Muscle layer of colon (tissue), 2 donors: ENCODE data around the gene CUBN.

Source experiments
- H3K27ac ChIP-seq: one replicate; pipeline ENCODE4 v1.7.0; 2013; ENCODE audit warnings: low read depth, mild to moderate bottlenecking, low read length, moderate library complexity
- H3K27me3 ChIP-seq, 2 donors: one replicate each; pipeline ENCODE4 v1.7.0; 2013; ENCODE audit warnings: low read length in 2 of 2, mild to moderate bottlenecking in 2 of 2; ENCODE audit not compliant: insufficient read depth in 2 of 2, control insufficient read depth in 1 of 2
- H3K36me3 ChIP-seq: one replicate; pipeline ENCODE4 v1.7.0; 2013; ENCODE audit warnings: mild to moderate bottlenecking, low read length; ENCODE audit not compliant: insufficient read depth
- H3K4me1 ChIP-seq: one replicate; pipeline ENCODE4 v1.7.0; 2013; ENCODE audit warnings: mild to moderate bottlenecking, low read length; ENCODE audit not compliant: insufficient read depth
- H3K4me3 ChIP-seq, 2 donors: one replicate each; pipeline ENCODE4 v1.7.0; 2013; ENCODE audit warnings: low read length in 2 of 2, low read depth in 1 of 2, mild to moderate bottlenecking in 1 of 2, moderate library complexity in 1 of 2
- H3K9ac ChIP-seq: one replicate; pipeline ENCODE4 v1.7.0; 2013; ENCODE audit warnings: low read length
- H3K9me3 ChIP-seq: one replicate; pipeline ENCODE4 v1.7.0; 2013; ENCODE audit warnings: mild to moderate bottlenecking, low read length
- donor health status: abdominal sarcoma.
- donor health status: Adenocarcinoma of cecum.

The CUBN gene

DNA sequence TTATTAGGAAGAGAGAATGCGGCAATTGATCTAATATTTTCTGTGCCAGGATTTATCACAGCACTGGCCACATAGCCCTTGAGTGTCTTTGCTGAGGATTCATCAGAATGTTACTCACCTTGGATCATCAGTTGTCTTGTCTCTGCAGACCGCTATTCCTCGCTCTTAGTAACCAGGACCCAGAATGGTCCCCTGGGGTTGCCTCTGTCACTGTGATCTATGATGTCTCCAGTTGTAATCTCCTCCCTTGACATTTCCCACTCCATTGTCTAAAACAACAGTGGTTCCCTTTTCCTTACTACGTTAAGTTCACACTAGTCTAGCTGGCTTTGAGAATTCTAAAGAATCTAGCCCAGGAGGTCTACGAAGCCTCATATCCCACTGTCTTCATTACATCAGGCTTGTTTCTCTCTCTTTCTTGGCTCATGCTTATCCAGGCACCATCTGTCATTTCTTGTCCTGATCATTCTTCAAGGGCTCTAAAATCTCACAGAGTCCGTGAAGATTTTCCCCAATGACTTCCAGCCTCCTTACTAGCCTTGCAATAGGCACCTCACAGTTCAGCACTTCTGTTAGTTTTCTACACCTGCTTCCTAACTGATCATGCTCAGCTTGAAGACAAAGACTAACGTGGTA, 125.8 kb downstream of the CUBN start:
- Histone ChIP-seq H3K9me3 (no peaks in the 10 kb centered on the region), H3K27me3 (no peaks in the 10 kb centered on the region), H3K9ac (no peak overlapping the region), H3K4me1 (peaks cover 33% of the 10 kb centered on the region), H3K4me3 (no peak overlapping the region), H3K36me3 (no peaks in the 10 kb centered on the region), H3K27ac (peak overlapping the region; percentile 10)

DNA sequence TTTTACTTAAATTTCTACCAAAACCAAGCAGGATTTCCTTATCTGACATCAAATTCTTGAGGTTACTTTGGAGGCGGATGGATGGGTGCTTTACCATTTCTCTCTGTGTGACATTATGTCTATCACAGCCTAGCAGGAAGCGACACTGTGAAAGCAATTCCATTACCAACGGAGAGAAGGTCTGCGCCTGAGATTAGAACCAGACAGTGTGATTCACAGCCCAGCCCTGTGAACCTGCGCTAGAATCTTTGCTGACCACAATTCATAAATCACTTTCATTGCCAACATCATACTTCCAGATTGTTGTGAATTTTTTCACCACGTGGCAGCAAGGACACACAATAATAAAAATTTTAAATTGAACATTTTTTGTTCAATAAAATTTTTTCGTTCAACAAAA, 126.5 kb downstream of the CUBN start:
- Histone ChIP-seq H3K9ac (no peak overlapping the region), H3K4me3 (no peak overlapping the region), H3K27me3 (no peaks in the 10 kb centered on the region), H3K9me3 (no peaks in the 10 kb centered on the region), H3K4me1 (peaks cover 33% of the 10 kb centered on the region), H3K27ac (peak overlapping the region; percentile 19), H3K36me3 (no peaks in the 10 kb centered on the region)

DNA sequence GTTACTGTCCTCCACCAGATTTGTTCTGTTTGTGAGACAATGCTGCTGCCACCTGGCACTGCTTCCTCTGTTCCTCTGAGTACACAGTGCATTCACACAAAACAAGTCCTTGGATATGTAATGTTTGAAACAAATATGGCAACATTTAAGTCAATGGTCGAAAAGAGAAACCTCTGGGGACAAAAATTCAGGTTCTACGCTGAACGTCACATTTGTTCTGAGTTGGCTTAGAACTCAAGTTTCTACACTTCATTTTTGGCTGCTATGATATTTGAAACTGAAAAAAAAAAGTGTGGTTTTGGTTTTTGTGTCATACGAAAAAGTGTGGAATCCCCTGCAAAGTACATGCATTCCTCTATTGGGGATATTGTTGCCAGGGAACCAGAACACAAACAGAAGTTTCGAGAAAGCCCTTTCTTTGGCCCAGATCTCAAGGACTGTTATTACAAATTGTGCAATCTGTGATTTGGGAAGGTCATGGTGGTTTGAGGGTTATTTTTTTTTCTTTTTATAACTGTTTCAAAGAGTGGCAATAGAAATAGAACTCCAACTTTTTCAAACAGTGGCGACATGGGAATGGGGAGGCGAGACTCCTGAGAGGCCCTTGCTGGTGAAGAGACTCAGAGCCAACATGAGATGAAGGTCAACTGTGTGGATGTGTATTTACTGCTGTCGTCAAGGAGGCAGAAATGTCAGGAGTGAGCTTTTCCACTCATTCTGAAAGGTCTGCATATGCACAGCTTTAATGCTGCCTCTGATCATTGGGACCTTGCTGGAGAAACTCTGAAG, 127.5 kb downstream of the CUBN start:
- Histone ChIP-seq H3K36me3 (no peaks in the 10 kb centered on the region), H3K9ac (no peak overlapping the region), H3K27ac (no peak overlapping the region), H3K4me1 (peaks cover 24% of the 10 kb centered on the region), H3K27me3 (no peaks in the 10 kb centered on the region), H3K9me3 (no peaks in the 10 kb centered on the region), H3K4me3 (no peak overlapping the region)

- Histone ChIP-seq H3K27ac (no peak overlapping the region), H3K4me1 (peaks cover 24% of the 10 kb centered on the region), H3K27me3 (no peaks in the 10 kb centered on the region), H3K4me3 (no peak overlapping the region), H3K9ac (no peak overlapping the region), H3K36me3 (no peaks in the 10 kb centered on the region), H3K9me3 (no peaks in the 10 kb centered on the region)
Measured at GRCh38 chr10:17001297-17001744, 128.3 kb downstream of the CUBN start.

GRCh38 chr10:16999665-17000451, 129.8 kb downstream of the CUBN start:
- Histone ChIP-seq H3K4me3 (no peak overlapping the region), H3K27ac (no peak overlapping the region), H3K9me3 (no peaks in the 10 kb centered on the region), H3K36me3 (no peaks in the 10 kb centered on the region), H3K27me3 (no peaks in the 10 kb centered on the region), H3K4me1 (peaks cover 24% of the 10 kb centered on the region), H3K9ac (no peak overlapping the region)

DNA sequence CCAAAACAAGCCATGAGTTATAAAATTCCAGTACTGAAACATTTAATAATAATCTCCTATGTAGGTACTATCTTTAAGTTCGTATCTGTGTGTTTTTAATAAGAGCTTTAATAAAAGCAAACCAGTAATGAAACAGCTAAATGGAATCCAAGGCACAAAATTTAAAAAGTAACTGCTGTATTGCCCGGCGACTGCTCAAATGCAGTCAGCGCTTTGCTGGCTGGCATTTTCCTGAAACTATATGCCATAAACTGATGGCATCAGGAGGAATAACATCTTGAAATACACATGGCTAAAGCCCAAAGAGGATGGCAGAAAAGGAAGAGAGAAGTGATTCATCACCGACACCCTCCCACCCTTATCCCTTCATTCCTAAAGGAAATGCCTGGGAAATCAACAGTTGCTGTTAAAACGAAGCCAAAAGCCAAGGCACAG, 133.1 kb downstream of the CUBN start:
- Histone ChIP-seq H3K27me3 (no peaks in the 10 kb centered on the region), H3K9ac (no peak overlapping the region), H3K27ac (no peak overlapping the region), H3K36me3 (no peaks in the 10 kb centered on the region), H3K4me1 (peaks cover 8% of the 10 kb centered on the region), H3K4me3 (no peak overlapping the region), H3K9me3 (no peaks in the 10 kb centered on the region)

DNA sequence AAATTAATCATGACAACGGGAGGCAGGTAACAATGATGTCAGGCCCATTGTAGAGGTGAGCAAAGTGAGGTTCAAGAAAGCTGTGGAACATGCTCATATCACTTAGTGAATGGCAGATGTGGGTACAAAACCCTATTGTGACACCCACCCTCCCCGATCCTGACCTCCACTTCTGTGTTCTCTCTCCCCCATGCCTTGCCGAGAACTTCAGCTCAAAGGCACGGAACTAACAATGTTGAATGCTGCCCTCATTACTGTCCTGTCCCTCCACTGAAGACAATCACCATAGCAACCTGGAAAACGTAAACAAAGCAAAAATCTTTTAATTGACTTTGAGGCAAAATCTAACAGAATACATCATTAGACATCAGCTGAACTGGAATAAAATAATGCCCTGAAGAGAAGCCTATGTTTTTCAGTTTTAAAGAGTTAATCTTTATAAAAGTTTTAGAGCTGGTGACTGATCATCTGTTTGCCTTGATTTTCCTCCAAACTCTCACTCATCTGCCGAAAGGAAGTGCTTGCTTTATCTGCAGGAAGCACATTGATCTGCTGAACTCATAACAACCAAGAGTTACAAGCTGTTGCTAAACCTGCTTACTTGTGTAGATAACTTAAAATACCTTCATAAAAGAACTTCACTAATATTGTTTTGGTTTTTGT, 133.6 kb downstream of the CUBN start:
- no peaks in the 10 kb centered on the region for H3K27me3 ChIP-seq
- H3K36me3 ChIP-seq: no peaks in the 10 kb centered on the region
- H3K9me3 ChIP-seq: no peaks in the 10 kb centered on the region
- H3K4me3 ChIP-seq: no peak overlapping the region
- H3K9ac ChIP-seq: no peak overlapping the region
- no peak overlapping the region for H3K27ac ChIP-seq
- peaks cover 5% of the 10 kb centered on the region for H3K4me1 ChIP-seq

DNA sequence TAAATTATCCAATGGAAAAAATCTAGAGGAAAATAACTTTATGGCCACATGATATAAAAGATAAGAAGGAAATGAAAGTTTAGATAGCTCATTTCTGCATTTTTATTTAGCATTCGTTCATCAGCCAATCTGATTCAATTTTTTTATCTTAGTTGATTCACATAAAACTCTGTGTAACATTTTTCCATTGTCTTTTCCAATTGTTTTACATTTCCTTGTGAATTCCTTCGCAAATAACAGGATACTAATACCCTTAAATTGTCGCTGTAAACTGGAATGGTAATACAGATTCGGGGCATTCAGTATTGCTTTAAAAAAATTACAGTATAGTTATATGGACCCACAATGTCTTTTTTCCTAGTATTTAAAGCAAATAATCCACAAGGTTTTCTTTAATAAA, 136.4 kb downstream of the CUBN start:
- Histone ChIP-seq H3K27me3 (no peaks in the 10 kb centered on the region), H3K27ac (no peak overlapping the region), H3K9ac (no peak overlapping the region), H3K4me1 (no peaks in the 10 kb centered on the region), H3K9me3 (no peaks in the 10 kb centered on the region), H3K36me3 (no peaks in the 10 kb centered on the region), H3K4me3 (no peak overlapping the region)

DNA sequence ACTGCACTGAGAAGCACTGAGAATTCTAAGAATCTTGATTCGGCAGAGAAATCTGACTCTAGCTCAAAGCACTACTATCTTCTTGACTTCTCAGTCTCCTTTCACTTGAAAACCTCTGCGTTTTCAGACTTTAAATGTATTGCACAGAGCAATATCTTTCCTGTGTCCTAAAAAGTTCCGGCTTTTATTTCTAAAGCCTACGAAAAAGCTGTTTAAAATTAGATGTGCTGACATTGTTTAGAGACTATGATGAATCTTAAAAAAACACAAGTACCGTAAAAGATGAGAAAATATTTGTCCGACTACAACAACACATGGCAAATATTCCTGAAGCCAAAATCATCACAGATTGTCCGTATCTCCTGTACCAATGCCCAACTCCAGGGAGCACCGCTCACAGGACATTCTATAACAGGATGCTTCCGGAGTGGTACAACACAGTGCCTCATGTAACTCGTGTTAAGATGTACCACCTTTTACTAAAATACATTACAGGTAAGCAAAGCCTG, 136.9 kb downstream of the CUBN start:
- H3K9me3 ChIP-seq: no peaks in the 10 kb centered on the region
- H3K9ac ChIP-seq: no peak overlapping the region
- no peaks in the 10 kb centered on the region for H3K36me3 ChIP-seq
- no peaks in the 10 kb centered on the region for H3K27me3 ChIP-seq
- H3K4me1 ChIP-seq: peaks cover 2% of the 10 kb centered on the region
- H3K27ac ChIP-seq: no peak overlapping the region
- H3K4me3 ChIP-seq: no peak overlapping the region

DNA sequence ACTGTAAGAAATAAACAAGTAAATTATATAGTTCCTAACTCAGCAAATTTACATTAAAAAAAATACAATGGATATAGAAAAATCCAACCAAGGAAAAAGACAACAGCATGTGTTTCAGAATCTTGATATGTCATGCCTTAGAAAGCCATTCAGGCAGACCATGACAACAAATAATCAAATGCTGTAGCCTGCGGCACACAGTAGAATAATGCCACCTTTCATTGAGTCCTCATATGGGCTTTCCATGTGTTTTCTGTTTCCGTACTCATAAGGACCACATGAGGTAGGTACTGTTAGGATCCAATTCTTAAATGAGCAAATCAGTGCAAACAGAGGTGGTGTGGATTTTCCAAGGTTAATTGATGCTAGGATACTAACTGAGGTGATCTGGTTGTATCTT, 138.6 kb downstream of the CUBN start:
- Histone ChIP-seq H3K9ac (no peak overlapping the region), H3K36me3 (no peaks in the 10 kb centered on the region), H3K4me1 (peaks cover 14% of the 10 kb centered on the region), H3K27me3 (no peaks in the 10 kb centered on the region), H3K4me3 (no peak overlapping the region), H3K9me3 (no peaks in the 10 kb centered on the region), H3K27ac (no peak overlapping the region)

DNA sequence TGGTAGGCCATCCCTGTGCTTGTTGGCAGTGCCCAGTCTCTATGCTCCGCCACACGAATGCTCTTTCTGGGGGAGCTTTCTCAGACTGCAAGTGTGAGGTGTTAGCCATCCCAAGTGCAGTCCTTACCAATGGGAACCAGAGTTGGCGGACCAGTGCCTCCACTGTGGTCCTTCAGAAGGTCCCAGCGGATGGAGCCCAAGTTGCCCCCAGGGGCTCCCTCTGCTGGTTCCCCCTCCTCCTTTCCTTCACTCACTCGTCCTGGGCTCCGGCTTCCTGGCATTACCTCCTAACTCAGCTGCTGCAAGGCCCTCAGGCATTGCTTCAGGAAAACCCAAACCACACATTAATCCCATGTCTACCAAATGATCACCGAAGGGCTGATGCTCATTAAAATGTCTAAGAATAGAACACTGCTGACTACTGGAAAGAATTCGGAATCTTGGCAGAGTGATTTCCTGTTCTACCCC, 139.8 kb downstream of the CUBN start:
- Histone ChIP-seq H3K4me1 (peaks cover 14% of the 10 kb centered on the region), H3K27ac (no peak overlapping the region), H3K36me3 (no peaks in the 10 kb centered on the region), H3K9ac (no peak overlapping the region), H3K4me3 (no peak overlapping the region), H3K27me3 (no peaks in the 10 kb centered on the region), H3K9me3 (no peaks in the 10 kb centered on the region)
